B cell (primary cell): ENCODE measurements around the gene TAPBP. TPM values are rescaled to one million over a fixed set of nuclear protein-coding genes. Genes with fewer than 3 reads are reported as not detected.

Experiments used
- ATAC-seq: fragments of 200-7000 bp; cut with Tn5 transposase; one replicate; pipeline ENCODE4 v1.10.0; 2021; ENCODE audit warnings: low read depth, mild to moderate bottlenecking, moderate number of reproducible peaks, moderate library complexity
- CTCF ChIA-PET: fragments of 350-600 bp; sonication (Branson Sonifier 250); formaldehyde crosslinking; loops from one replicate; lab custom pipeline; 2021; ENCODE audit warnings: antibody characterized with exemption, inconsistent platforms; lab: Charles Lee
- POLR2A ChIA-PET: fragments of 350-600 bp; sonication (Branson Sonifier 250); formaldehyde crosslinking; loops from one replicate; lab custom pipeline; 2021; ENCODE audit warnings: antibody characterized with exemption; lab: Charles Lee
- DNase-seq: peaks from one replicate; pipeline ENCODE4 v3.0.0; 2013
- H2AFZ ChIP-seq: 2 replicates; pipeline ENCODE4 v1.6.1; 2012; ENCODE audit warnings: mild to moderate bottlenecking, low read depth, low read length; ENCODE audit not compliant: insufficient read depth, poor library complexity, severe bottlenecking
- H3K27ac ChIP-seq, 2 donors: 1 replicate in 1 of 2; 2 replicates in 1 of 2; pipeline ENCODE4 v1.5.1; 2012 to 2013; ENCODE audit warnings: low read length in 2 of 2, mild to moderate bottlenecking in 2 of 2, moderate library complexity in 1 of 2
- H3K27me3 ChIP-seq, 4 experiments: fragments of 200-600 bp in 1 of 4; sonication (generic) in 1 of 4; replicated peaks in 1 of 4; 1 replicate in 2 of 4; 2 replicates in 2 of 4; pipeline versions ENCODE4 v1.6.1 to v1.7.0; 2013 to 2016; ENCODE audit warnings: low read length in 3 of 4, mild to moderate bottlenecking in 2 of 4, mixed read lengths in 1 of 4, moderate library complexity in 1 of 4; ENCODE audit not compliant: insufficient read depth in 4 of 4, control insufficient read depth in 3 of 4; ENCODE audit errors: control extremely low read depth in 1 of 4
- H3K36me3 ChIP-seq, 2 experiments: replicated peaks in 1 of 2; 1 replicate in 1 of 2; 2 replicates in 1 of 2; pipeline versions ENCODE4 v1.6.1 to v1.7.1; 2013; ENCODE audit warnings: low read length in 1 of 2; ENCODE audit not compliant: insufficient read depth in 2 of 2, control insufficient read depth in 1 of 2; ENCODE audit errors: control extremely low read depth in 1 of 2, extremely low read depth in 1 of 2
- H3K4me1 ChIP-seq, 2 donors: fragments of 200-600 bp in 1 of 2; sonication (generic) in 1 of 2; 1 replicate in 1 of 2; 2 replicates in 1 of 2; pipeline versions ENCODE4 v1.5.1 to v1.6.1; 2013 to 2017; ENCODE audit warnings: low read length in 2 of 2; ENCODE audit not compliant: control insufficient read depth in 2 of 2, insufficient read depth in 2 of 2
- H3K4me2 ChIP-seq: replicated peaks from 2 replicates; pipeline ENCODE3; 2012; ENCODE audit warnings: mild to moderate bottlenecking, low read depth, low read length; ENCODE audit not compliant: poor library complexity, severe bottlenecking
- H3K4me3 ChIP-seq, 5 experiments: fragments of 200-600 bp in 1 of 5; sonication (generic) in 1 of 5; 1 replicate in 3 of 5; 2 replicates in 2 of 5; pipeline versions ENCODE4 v1.5.1 to v1.7.0; 2011 to 2016; ENCODE audit warnings: low read length in 4 of 5, mild to moderate bottlenecking in 4 of 5, low read depth in 2 of 5, control low read depth in 1 of 5, moderate library complexity in 1 of 5; ENCODE audit not compliant: insufficient read depth in 1 of 5; ENCODE audit errors: control extremely low read depth in 1 of 5, extremely low read depth in 1 of 5
- H3K79me2 ChIP-seq: fragments of 200-600 bp; sonication (generic); one replicate; pipeline ENCODE4 v1.6.0; 2016; ENCODE audit warnings: low read length; ENCODE audit not compliant: control insufficient read depth, insufficient read depth
- H3K9ac ChIP-seq: fragments of 200-600 bp; sonication (generic); 2 replicates; pipeline ENCODE4 v1.6.1; 2017; ENCODE audit warnings: mild to moderate bottlenecking, low read length, moderate library complexity
- H3K9me3 ChIP-seq, 3 donors: one replicate each; pipeline versions ENCODE4 v1.6.1 to v1.7.1; 2013; ENCODE audit warnings: low read length in 2 of 3; ENCODE audit not compliant: control insufficient read depth in 2 of 3, insufficient read depth in 1 of 3; ENCODE audit errors: control extremely low read depth in 1 of 3
- H4K20me1 ChIP-seq: 2 replicates; pipeline ENCODE4 v1.6.0; 2012; ENCODE audit warnings: mild to moderate bottlenecking, low read length; ENCODE audit not compliant: insufficient read depth, control insufficient read depth, poor library complexity, severe bottlenecking
- H3K27ac Mint-ChIP-seq: one replicate; pipeline ENCODE4 v1.8.0; 2021; ENCODE audit warnings: mixed read lengths
- H3K27me3 Mint-ChIP-seq: one replicate; pipeline ENCODE4 v1.8.0; 2021; ENCODE audit warnings: mixed read lengths
- H3K4me1 Mint-ChIP-seq: one replicate; pipeline ENCODE4 v1.8.0; 2021; ENCODE audit warnings: mixed read lengths
- H3K4me3 Mint-ChIP-seq: one replicate; pipeline ENCODE4 v1.8.0; 2021; ENCODE audit warnings: mixed read lengths
- H3K9me3 Mint-ChIP-seq: one replicate; pipeline ENCODE4 v1.8.0; 2022; ENCODE audit warnings: mixed read lengths; ENCODE audit not compliant: insufficient read depth
- EZH2 ChIP-seq: IDR thresholded peaks from 2 replicates; pipeline ENCODE4 v1.6.1; 2012; ENCODE audit warnings: borderline replicate concordance, low read depth, mild to moderate bottlenecking, moderate library complexity, low read length; ENCODE audit not compliant: insufficient read depth, poor library complexity, severe bottlenecking
- WGBS: methylation state at CpG from one replicate; pipeline ENCODE4 v1.1.5; 2013; ENCODE audit warnings: missing lambda C conversion rate; ENCODE audit not compliant: insufficient coverage; 5-methylcytosine and 5-hydroxymethylcytosine counted together
- intact Hi-C: fragments of 100-400 bp; cut with micrococcal nuclease; formaldehyde crosslinking; loops from one replicate; pipeline ENCODE4 v1.10.0; 2022
- polyA plus RNA-seq: library from polyadenylated mRNA; depleted of rRNA; stranded (reverse); fragments of >200 nt; gene quantifications from 2 replicates; pipeline ENCODE4 v1.2.3, GENCODE V29; 2012
- total RNA-seq, 2 donors: library from RNA; stranded (reverse); fragments of 120-200 nt in 1 of 2; gene quantifications; 1 replicate in 1 of 2; 2 replicates in 1 of 2; pipeline versions ENCODE4 v1.2.3 to v1.2.4, GENCODE V29; 2013 to 2022
- TF ChIP-seq, protein P1 (sequence below): fragments of 200-600 bp; IDR thresholded peaks from one replicate; pipeline ENCODE4 v1.8.0; 2022; ENCODE audit warnings: antibody characterized with exemption, mild to moderate bottlenecking

The TAPBP gene
- total and polyA plus RNA-seq, 2 donors (not counting 1 experiment from before 2014, with no cell fraction given) = 302 to 310 TPM

DNA sequence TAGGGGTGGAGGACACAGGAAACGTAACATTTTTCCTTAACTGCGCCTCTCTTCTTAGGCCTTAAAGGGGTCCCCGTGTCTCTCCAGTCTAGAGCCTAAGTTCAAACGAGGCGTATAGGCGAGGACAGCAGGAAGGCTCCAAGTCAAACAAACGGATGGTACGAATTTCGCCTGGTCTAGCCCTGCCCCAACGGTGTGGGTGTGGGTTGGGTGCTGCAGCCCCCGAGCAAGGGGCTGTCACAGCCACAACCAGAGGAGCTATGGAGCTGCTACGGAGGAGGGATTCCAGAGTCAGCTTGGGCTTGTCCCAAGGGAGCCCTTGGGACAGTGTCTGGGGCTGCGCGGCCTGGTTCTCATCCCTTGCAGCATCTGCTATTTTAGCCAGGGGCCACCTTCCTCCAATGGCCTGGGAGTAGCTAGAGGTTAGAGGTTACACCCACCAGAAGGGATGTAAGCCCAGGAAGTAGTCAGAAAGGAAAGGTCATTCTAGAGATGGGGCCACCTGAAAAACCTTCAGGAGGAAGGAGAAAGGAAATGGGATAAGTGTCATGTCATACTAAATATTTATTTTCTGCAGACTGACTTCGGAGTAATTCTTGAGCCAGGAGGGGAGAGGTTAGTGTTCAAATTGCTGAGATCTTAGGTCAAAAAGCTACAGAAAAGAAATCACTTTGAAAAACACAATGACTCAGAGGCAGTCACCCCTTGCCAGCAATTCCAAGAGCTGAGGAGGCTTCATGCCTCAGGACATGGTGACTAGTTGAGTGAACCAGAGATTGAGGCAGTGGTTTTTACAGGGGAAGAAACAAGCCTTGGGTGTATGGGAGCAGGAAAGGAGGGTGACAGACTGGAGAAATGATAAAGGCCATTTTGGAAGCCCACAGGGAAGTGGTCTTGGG, 63.9 kb downstream of the TAPBP start:
- Histone ChIP-seq H3K4me2 (peak overlapping the region; percentile 98), H3K4me3 (peak overlapping the region; percentile 63 to 84 (median 75)), H3K4me1 (peaks cover 12 to 24% of the 10 kb centered on the region in 2 donors), H3K9me3 (no peaks in the 10 kb centered on the region), H2AFZ (peak overlapping the region; percentile 87), H3K27me3 (peaks cover 0 to 4% (median 0%) of the 10 kb centered on the region in 4 experiments), H4K20me1 (no peaks in the 10 kb centered on the region), H3K36me3 (peaks cover 0 to 9% of the 10 kb centered on the region in 2 experiments), H3K27ac (peak overlapping the region; percentile 75 to 88), H3K9ac (peak overlapping the region; percentile 76), H3K79me2 (peaks cover 9% of the 10 kb centered on the region)
- H3K27me3 Mint-ChIP-seq = peaks cover 4% of the 10 kb centered on the region
- no peaks in the 10 kb centered on the region for H3K9me3 Mint-ChIP-seq
- peaks cover 31% of the 10 kb centered on the region for H3K4me1 Mint-ChIP-seq
- intact Hi-C loops = loop anchor here (1.0 to 10.0 kb wide), 10 partner anchors 21 to 355 kb away; partner anchors contain the start of genes HLA-DMB, HSD17B8, KIFC1 and PFDN6
- WGBS = 22% methylated on average over 14 of the region's 15 CpGs
- TF ChIP-seq, protein P1, sequence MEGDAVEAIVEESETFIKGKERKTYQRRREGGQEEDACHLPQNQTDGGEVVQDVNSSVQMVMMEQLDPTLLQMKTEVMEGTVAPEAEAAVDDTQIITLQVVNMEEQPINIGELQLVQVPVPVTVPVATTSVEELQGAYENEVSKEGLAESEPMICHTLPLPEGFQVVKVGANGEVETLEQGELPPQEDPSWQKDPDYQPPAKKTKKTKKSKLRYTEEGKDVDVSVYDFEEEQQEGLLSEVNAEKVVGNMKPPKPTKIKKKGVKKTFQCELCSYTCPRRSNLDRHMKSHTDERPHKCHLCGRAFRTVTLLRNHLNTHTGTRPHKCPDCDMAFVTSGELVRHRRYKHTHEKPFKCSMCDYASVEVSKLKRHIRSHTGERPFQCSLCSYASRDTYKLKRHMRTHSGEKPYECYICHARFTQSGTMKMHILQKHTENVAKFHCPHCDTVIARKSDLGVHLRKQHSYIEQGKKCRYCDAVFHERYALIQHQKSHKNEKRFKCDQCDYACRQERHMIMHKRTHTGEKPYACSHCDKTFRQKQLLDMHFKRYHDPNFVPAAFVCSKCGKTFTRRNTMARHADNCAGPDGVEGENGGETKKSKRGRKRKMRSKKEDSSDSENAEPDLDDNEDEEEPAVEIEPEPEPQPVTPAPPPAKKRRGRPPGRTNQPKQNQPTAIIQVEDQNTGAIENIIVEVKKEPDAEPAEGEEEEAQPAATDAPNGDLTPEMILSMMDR = no peak
- no peak for TF ChIP-seq EZH2
- DNase-seq (no peak), ATAC-seq (no peak)
- peak overlapping the region; percentile 97 for H3K27ac Mint-ChIP-seq
- ChIA-PET CTCF (interaction anchor here (0.6 to 6.0 kb wide), 18 partner anchors 8 to 305 kb away, joined by 3 to 80 read pairs (median 8); partner anchors contain the start of genes B3GALT4, PFDN6, RPS18 and VPS52), POLR2A (interaction anchor here (0.6 to 1.8 kb wide), 8 partner anchors 22 to 405 kb away, joined by 3 to 13 read pairs (median 4); partner anchors contain the start of genes B3GALT4, RING1, RPS18 and VPS52)
- H3K4me3 Mint-ChIP-seq = peak overlapping the region; percentile 97

Other genes with a start within 250 kb of the TAPBP start
- gene HLA-DPA1, start 240.4 kb downstream of the TAPBP start, total RNA-seq = 665 and 702 TPM in 2 replicates
- 559 and 2,256 TPM in 2 replicates for gene HLA-DPA1, start 240.4 kb downstream of the TAPBP start, polyA plus RNA-seq
- 1,068 and 1,104 TPM in 2 replicates for gene HLA-DPB1, start 238.1 kb downstream of the TAPBP start, total RNA-seq
- 921 and 1,578 TPM in 2 replicates for gene HLA-DPB1, start 238.1 kb downstream of the TAPBP start, polyA plus RNA-seq
- 0.39 and 0.66 TPM in 2 replicates for gene COL11A2, start 121.6 kb downstream of the TAPBP start, total RNA-seq
- gene COL11A2, start 121.6 kb downstream of the TAPBP start, polyA plus RNA-seq = 0.82 and 0.88 TPM in 2 replicates
- gene RXRB, start 113.4 kb downstream of the TAPBP start, total RNA-seq = 94.1 and 99.9 TPM in 2 replicates
- gene RXRB, start 113.4 kb downstream of the TAPBP start, polyA plus RNA-seq = 82.3 and 88.3 TPM in 2 replicates
- 26.1 and 29.6 TPM in 2 replicates for gene SLC39A7, start 113.2 kb downstream of the TAPBP start, total RNA-seq
- gene SLC39A7, start 113.2 kb downstream of the TAPBP start, polyA plus RNA-seq = 18.7 and 22.2 TPM in 2 replicates
- 10.8 and 12.9 TPM in 2 replicates for gene HSD17B8, start 109.4 kb downstream of the TAPBP start, total RNA-seq
- 12.8 and 25.5 TPM in 2 replicates for gene HSD17B8, start 109.4 kb downstream of the TAPBP start, polyA plus RNA-seq
- 43.4 and 44.2 TPM in 2 replicates for gene RING1, start 105.6 kb downstream of the TAPBP start, total RNA-seq
- gene RING1, start 105.6 kb downstream of the TAPBP start, polyA plus RNA-seq = 34.9 and 37.1 TPM in 2 replicates
- 100 and 108 TPM in 2 replicates for gene VPS52, start 42.2 kb downstream of the TAPBP start, total RNA-seq
- 144 and 184 TPM in 2 replicates for gene VPS52, start 42.2 kb downstream of the TAPBP start, polyA plus RNA-seq
- gene RPS18, start 42.0 kb downstream of the TAPBP start, total RNA-seq = 3,593 and 3,830 TPM in 2 replicates
- 5,829 and 6,485 TPM in 2 replicates for gene RPS18, start 42.0 kb downstream of the TAPBP start, polyA plus RNA-seq
- 44.1 and 46.0 TPM in 2 replicates for gene B3GALT4, start 37.0 kb downstream of the TAPBP start, total RNA-seq
- gene B3GALT4, start 37.0 kb downstream of the TAPBP start, polyA plus RNA-seq = 4.6 and 10.2 TPM in 2 replicates
- gene WDR46, start 24.8 kb downstream of the TAPBP start, total RNA-seq = 66.4 and 77.2 TPM in 2 replicates
- gene WDR46, start 24.8 kb downstream of the TAPBP start, polyA plus RNA-seq = 43.6 and 60.1 TPM in 2 replicates
- gene PFDN6, start 24.5 kb downstream of the TAPBP start, total RNA-seq = 44.7 and 51.1 TPM in 2 replicates
- 33.2 and 34.2 TPM in 2 replicates for gene PFDN6, start 24.5 kb downstream of the TAPBP start, polyA plus RNA-seq
- 94.7 and 98.5 TPM in 2 replicates for gene RGL2, start 15.1 kb downstream of the TAPBP start, total RNA-seq
- gene RGL2, start 15.1 kb downstream of the TAPBP start, polyA plus RNA-seq = 133 and 161 TPM in 2 replicates
- 39.7 and 44.4 TPM in 2 replicates for gene ZBTB22, start 3.7 kb upstream of the TAPBP start, total RNA-seq
- gene ZBTB22, start 3.7 kb upstream of the TAPBP start, polyA plus RNA-seq = 22.0 and 25.9 TPM in 2 replicates
- 64.7 and 72.2 TPM in 2 replicates for gene DAXX, start 8.9 kb upstream of the TAPBP start, total RNA-seq
- 44.8 and 54.3 TPM in 2 replicates for gene DAXX, start 8.9 kb upstream of the TAPBP start, polyA plus RNA-seq
- 0.70 and 0.79 TPM in 2 replicates for gene KIFC1, start 77.7 kb upstream of the TAPBP start, total RNA-seq
- gene KIFC1, start 77.7 kb upstream of the TAPBP start, polyA plus RNA-seq = 1.0 and 2.6 TPM in 2 replicates
- 179 and 198 TPM in 2 replicates for gene PHF1, start 96.9 kb upstream of the TAPBP start, total RNA-seq
- 365 and 548 TPM in 2 replicates for gene PHF1, start 96.9 kb upstream of the TAPBP start, polyA plus RNA-seq
- gene CUTA, start 104.0 kb upstream of the TAPBP start, total RNA-seq = 134 and 137 TPM in 2 replicates
- 181 and 226 TPM in 2 replicates for gene CUTA, start 104.0 kb upstream of the TAPBP start, polyA plus RNA-seq
- 31.4 and 43.0 TPM in 2 replicates for gene SYNGAP1, start 106.0 kb upstream of the TAPBP start, total RNA-seq
- 18.6 and 18.7 TPM in 2 replicates for gene SYNGAP1, start 106.0 kb upstream of the TAPBP start, polyA plus RNA-seq
- 10.4 and 11.8 TPM in 2 replicates for gene ZBTB9, start 140.5 kb upstream of the TAPBP start, total RNA-seq
- 2.8 and 2.9 TPM in 2 replicates for gene ZBTB9, start 140.5 kb upstream of the TAPBP start, polyA plus RNA-seq